Amniotic stem cell (primary cell): ENCODE measurements around the gene DTNA.
A peak's percentile ranks its signal among the peaks of the same experiment; 100 is the strongest.
"Not testable (repeated sequence)": the region's sequence is repeated elsewhere in the genome, so short reads cannot be mapped to it uniquely, and the experiment has no call there.

Experiments used
- DNase-seq: peaks from one replicate; lab custom pipeline; 2025; lab: John Stamatoyannopoulos, UW

Gene DTNA

DNA sequence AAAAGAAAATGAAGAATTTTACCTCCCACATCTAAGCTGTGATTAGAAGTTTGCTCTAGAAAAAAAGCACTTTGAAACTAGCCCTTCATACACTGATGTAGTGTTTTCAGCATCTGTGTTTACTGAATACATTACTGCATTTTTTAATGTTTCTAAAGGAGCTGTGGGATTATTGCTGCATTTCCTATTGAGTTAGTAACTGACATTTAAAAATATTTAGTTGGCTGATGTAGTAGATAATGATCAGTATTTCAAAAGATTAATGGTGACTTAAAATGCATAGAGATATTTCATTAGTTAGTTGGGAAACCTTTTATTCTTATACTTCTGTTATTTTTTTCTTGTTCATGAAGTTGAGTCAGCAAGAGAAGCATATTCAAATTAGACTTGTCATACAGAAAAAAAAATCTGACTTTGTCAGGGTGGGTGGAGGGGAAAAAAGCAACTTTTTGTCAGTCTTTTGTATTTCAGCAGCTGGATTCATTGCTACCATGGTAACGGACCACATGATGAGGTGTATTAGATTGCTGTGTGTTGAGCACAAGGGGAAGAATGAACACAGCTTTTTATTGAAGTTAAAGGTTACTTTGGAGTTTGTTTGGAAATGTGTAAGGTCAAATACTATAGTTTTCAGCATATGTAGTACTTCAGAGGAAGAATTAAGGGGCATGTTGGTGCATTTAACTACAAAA, at the start of gene DTNA:
Gene DTNA (plus strand): TSS at position 549 of the 692 bp plus-strand sequence. CDS start 45,679 bp downstream, outside the sequence.
- peak; percentile 81 for DNase-seq

DNA sequence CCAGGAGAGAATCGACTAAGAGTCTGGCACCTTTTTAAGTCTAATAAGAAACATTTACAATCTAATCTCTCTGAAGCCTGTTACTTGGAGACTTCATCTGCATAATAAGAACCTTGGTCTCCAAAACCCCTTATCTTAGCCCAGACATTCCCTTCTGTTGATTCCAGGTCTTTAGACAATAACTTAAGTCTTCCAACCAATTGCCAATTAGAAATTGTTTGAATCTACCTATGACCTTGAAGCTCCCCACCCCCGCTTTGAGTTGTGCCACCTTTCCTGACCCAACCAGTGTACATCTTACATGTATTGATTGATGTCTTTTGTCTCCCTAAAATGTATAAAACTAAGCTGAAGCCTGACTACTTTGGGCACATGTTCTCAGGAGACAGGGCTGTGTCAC, 49.5 kb upstream of the DTNA start:
- no peak for DNase-seq

DNA sequence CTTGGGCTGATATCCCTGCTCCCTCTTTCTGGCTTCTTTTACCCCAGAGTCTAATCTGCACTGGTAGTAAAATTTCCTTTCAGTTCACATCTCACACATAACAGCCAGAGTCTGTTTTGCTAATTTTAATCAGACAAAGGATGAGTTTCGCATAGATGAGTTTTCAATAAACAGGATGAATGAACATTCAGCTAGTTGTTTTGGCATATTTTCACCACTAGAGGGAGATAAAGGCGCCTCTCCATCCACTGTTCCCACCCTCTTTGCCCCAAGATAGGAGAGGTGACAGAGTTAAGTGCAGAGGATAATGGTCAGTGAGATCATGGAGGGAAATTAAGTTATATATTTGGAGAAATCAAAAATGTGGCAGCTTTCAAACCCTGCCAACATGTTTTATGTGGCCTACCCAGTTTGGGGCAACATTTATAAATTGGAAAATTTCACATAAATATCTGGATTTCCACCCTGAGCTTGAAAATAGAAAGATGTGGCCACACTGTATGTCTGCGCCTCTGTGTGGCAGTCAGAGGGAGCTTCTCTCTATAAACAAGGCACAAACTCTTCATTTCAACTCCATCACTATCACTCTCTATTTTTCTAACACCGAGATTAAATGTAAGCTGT, 48.5 kb upstream of the DTNA start:
- DNase-seq, result peak; percentile 2

DNA sequence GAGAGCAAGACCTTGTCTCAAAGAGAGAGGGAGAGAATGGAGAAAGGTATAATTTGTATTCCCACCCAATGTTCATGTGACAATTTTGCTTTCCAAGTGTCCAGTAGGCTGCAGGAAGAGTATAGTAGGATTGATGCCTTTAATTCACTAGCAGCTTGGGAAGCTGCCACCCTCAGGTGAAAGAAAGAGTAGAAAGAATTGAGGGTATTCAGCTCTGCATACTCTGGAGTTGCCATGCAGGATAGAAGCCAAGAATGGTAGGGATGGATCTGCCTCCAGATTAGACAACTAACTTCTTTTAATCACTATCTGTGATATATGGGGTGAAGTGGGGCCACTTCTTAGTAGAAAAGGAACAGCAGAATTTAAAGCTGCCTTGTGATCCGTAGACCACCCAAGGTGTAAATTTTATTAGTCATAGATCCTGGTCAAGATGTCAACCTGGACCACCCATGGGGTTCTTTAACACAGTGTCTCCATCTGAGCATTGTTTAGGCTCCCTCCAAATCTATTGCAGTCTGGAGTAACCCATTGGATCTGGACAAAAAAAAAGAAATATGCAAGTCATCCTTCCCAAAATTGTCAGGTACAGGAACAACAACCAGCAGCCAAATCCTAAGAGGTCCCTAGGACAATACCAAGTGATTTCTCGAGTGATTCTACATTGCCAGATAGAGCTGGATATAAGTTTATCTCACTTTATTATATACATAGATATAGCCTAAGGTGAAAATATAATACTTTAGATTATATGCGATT, 33.1 kb upstream of the DTNA start:
- no peak for DNase-seq

DNA sequence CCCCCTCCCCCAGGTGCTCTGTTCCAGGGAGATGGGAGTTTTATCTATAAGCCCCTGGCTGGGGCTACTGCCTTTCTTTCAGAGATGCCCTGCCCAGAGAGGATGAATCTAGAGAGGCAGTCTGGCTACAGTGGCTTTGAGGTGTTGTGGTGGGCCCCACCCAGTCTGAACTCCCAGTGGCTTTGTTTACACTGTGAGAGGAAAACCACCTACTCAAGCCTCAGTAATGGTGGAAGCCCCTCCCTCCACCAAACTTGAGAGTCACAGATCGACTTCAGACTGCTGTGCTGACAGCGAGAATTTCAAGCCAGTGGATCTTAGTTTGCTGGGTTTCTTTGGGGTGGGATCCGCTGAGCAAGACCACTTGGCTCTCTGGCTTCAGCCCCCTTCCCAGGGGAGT, 20.3 kb upstream of the DTNA start:
- not testable (repeated sequence) for DNase-seq

DNA sequence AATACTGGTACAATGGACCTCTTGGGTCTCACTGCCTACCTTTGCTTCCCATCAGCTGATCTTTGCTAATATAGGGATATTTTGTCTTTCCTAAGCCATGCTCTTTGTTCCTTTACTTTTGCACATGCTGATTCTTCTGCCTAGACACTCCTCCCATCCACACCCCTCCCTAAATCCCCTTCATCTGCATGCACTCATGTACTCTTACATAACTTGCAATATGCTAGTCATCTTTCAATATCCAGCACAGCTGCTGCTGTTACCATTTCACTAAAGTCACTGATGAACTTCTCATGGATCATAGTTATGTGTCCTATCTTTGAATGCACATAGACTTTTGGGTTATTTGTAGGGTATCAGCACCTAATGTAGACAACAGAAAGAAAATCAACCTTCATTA, 18.5 kb upstream of the DTNA start:
- no peak for DNase-seq

DNA sequence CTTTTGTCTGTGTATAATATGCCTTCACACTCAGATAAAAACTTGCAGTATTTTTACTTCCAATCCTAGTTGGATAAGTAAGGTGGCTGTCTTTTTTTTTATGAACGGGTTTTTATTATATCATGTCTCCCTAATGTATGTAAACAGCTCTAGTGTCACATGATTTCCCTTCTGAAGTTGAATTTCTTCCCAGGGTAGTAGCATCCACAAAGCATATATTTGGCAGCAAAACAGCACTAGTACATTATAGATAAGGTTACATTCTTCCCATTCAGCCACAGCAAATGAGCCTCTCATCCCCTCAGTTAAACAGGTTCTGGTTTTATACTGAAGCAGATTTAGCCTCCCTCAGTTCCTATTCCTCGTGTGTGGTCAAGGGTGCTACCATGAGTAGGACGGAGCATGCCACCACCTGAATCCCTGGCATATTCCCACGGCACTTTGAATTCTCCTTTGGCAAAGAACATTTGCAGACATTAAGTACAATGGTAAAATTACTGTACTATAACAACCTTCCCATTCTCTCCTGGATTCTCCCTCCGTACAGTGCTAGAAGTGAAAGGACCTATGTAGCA, 15.4 kb upstream of the DTNA start:
- DNase-seq, result no peak

DNA sequence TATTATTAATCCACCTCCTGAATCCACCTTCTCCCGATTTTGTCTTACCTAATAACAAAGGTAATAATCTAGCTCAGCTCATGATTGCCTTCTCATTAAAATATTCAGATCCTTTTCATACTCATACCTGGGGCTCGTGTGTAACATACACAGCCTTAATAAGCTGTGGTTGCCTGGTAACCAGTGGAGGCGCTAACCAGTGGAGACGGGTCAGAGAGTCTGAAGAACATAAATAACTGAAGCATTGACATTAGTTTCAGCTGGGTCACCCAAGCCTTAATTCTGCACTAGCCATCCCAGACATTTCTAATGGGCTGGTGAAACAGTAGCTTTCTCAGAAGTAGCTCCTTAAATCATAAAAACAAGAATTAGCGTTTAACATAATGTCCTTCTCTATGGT, 14.8 kb upstream of the DTNA start:
- DNase-seq, result no peak

DNA sequence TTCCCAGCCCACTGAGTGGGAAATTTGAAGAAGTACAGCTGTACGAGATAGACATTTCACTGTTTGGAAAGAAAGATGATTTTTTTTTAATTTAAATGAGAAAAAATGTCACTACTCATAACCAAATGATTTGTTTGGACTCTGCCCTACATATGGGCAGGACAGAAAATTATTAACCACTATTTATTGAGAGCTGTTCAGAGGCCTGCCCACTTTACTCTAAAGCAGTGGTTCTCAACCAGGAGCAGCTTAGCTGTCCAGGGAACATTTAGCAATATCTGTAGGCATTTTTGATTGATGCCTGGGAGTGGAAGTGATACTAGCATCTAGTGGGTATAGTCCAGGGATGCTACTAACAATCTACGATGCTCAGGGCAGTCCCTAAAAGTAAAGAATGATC, 13.4 kb upstream of the DTNA start:
- no peak for DNase-seq

DNA sequence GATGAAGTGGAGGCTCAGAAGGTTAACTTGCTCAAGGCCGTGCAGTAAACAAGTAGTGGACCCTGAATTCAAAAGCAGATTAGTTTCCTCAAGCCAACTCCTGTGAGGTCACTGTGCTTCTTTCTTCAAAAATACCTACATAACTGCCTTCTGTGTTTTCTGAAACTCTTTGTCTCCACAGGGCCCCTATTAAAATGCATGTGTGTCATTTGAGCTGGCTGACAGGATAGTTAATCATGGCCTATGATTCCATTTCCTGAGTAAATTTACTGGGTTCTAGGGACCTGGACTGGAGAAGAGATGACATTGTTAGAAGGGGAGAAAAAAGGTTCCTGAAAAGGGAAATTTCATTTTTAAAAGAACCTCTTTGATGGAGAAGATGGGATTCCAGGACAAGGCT, 12.9 kb upstream of the DTNA start:
- DNase-seq, result no peak

DNA sequence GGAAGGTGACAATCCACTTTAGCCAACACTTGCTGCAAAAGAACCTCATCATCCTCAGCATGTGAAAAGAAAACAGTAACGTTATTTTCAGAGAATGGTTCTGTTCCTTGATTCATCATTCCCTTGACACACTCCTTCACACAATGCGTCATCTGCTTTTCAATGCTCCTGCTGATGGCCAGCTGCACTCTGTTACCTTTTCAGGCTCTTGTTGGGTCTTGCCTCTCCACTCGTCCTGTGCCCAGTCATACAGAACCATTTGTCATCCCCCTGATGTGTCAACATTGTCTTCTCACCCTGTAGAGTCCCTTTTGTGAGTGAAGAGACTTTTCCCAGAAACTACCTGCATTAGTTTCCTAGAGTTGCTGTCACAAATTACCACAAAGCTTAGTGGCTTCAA, 12.2 kb upstream of the DTNA start:
- DNase-seq, result no peak

DNA sequence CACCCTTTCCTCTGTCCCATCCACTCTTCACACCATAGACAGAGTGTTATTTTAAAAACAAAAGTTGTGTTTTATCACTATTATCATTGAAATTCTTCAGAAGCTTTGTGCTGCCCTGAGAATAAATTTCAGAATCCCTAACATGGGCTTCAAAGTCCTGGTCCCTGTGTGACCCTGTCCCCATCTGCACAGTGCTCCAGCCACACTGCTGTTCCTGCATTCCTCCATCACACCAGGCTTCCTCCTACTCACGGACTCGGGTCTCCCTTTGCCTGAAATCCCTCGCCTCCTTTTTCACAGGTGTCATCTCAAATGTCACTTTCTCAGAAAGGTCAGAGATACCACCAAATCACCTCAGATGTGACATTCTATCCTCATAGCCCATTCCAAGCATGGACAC, 8.2 kb upstream of the DTNA start:
- DNase-seq, result no peak

DNA sequence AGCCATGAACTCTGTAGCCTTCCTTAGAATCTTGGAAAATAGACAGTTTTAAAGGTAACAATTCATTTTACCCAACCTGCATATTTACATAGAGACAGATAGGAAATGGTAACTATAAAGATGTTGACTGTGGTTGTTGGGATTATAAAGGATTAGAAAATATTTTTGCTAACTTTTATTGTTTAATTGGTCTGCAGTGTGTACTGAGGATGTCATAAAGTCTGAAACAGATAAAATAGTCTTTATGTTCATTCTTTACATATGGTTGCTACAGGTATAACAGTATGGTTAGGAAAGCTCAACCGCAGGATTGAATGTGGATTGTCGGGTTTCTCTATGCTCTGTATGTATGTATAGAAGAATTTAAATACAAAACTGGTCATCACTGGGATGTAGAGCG, 7.3 kb upstream of the DTNA start:
- no peak for DNase-seq

DNA sequence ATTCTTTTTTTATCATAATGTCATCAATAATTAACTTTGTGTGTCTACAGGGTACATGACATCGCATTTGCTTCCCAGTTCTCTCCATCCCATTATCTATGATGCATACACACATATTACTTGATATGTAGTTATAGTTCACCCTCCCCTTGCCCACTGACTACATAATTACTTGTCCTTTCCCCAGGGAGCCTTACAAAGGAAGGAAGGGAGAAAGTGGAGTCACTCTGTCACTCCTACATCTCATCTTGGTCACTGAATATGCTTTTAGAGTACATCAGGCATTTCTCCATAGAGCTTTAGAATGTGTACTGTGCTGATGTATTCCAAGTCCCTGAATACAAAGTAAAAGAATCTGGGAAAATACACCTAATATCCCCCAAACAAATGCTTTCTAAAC, 6.0 kb upstream of the DTNA start:
- DNase-seq, result no peak

DNA sequence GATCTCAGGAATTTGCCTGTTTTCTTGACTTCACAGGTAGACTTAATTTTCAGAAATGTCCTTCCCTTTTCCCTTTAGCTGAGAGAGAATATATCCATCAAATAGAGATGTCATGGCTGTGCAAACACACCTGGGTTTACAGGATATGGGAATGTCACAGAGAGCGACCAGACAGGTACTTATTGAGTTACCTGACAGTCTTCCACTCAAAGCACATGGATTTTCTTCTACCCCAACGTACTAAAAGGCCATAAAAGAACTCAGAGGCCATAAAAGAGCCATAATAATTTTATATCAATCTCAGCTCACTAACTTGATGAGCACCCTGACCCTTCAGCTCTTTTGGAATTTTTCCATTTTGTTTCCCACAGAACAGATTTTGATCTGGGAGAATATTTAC, 5.3 kb upstream of the DTNA start:
- no peak for DNase-seq

DNA sequence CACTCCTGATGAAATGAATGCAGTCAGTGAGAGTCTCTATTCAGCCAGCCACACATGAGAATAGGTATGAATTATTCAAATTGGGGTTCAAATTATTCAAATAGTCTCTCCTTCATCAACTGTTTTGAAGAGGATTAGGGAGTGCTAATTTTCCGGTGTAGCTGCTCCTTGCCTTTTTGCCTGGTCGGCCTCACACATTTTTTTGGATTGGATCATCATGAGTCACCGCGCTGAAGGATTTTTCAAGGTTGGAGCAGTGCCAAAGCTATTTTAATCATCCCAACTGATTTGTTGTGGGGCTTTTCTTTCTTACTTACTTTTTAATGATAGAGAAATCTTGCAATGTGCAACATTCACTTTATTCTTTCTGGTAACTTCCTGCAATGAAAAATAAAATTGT, 2.4 kb upstream of the DTNA start:
- peak; percentile 86 for DNase-seq

DNA sequence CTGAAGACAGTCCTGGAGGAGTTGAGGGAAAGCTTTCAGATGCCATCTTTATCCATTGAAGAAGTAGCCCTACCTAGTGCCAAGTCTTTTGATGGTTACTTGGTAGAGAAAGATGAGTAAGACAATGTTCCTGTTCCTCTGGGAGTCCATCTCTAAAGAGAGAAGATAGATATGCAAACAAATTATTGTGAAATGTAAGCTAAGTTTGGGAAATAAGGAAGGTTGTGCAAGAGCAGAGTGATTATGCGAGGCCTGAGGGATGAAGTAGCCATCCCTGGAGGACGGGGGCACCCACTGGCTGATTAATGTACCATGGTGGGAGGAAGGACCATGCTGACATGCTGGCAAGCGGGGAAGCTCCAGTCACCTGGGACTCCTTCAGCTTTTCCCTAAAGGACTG, 994 bp upstream of the DTNA start:
- peak; percentile 10 for DNase-seq

DNA sequence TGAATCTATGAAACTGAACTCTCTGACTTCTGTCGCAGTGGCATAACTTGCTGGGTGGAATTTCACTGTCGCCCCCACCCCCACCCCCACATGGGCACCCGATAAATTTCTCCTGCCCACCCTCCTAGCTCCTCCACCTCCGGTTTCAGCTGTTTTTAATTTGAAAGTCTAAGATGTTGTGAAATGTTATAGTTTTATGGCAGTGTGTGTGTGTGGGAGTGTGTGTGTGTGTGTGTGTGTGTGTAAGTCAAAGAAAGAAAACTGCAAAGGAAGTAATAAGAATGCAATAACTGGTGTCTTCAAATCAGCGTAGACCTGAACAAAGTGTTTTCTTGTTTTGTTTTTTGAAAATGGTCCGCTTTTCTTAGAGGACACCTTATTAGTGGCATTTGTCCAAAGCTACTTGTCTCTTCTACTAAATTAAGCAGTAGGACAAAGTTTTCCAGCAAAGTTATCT, 388 bp downstream of the DTNA start:
- no peak for DNase-seq

DNA sequence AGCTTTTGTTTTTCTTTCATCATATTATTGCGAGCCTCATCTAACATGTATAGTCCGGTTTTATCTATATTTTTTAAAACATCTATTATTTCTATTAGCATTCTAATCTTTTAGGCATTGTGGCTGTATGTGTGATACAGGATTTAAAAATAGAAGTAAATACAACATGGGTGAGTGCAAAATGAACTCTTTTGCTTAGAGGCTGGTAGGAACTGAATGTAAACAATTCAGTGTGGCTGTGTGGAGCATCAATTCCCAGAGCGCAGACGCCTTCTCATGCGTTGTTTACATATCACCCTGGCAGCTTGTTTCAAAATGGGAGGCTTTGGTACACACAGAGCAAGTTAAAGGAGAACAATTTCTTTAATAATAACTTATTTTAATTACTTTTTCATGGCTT, 836 bp downstream of the DTNA start:
- peak; percentile 6 for DNase-seq

DNA sequence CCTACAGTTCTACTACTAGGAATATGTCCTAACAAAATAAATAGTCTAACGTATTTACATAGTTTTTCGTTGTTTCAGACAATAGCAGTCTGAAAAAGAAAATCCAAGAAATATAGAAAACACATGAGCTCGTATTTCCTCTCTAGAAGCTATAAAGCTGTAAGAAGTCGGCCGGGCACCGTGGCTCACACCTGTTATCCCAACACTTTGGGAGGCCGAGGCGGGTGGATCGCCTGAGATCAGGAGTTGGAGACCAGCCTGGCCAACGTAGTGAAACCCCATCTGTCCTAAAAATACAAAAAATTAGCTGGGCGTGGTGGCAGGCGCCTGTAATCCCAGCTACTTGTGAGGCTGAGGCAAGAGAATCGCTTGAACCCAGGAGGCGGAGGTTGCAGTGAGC, 6.0 kb downstream of the DTNA start:
- not testable (repeated sequence) for DNase-seq

DNA sequence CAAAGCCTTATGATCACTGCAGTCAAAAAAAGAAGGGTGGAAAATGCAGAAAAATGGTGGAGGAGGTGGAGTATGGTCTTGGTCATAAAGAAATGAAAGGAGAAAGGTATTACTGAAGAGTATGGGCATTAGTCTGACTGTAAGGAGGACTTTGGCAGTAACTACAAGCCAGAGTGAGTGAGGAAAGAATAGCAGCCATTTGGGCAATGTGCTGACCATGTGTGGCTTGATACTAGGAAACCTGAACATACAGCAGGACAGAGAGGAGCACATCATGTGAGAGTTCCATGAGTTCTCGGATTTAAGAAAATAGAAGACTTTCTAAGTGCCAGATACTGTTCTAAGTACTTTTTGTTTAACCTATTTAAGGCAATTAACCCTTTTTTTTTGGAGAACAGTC, 8.5 kb downstream of the DTNA start:
- DNase-seq, result no peak

DNA sequence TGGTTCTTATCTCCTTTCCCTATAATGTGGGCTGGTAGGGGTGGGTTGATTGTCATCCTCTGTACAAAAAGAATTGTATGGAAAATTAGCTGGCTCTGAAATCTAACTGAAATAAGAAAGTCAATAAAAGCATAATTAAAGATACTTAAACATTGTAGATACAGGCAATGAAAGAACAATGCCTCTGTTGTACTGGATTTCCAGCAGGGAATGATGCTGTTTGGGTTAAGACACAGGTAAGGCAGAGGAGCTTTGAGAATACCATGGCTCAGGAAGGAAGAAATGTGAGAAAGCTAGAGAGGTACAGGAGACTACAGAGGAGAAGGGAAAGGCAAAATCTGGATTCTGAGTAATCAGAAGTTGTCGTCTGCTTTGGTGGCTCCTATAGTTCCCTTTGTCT, 10.1 kb downstream of the DTNA start:
- no peak for DNase-seq

DNA sequence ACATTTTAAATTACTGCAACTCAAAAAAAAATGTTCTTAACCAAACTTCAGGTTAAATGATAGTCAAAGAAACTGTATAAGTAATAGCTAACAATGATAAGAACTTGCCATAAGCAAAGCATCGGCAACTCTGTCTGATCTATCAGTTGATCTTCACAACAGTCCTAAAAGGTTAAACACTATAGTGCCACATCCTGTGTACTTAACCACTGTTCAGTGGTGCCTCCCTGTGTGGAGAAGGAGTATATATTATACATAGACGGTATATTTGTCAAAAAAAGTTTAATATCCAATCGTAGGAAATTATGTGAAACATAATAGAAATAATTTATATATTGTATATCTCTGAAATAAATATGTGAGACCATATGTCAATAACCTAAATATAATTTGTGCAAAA, 13.0 kb downstream of the DTNA start:
- no peak for DNase-seq
